H9 (cell line): ENCODE measurements around the gene ANKS1B. TPM values are rescaled to one million over a fixed set of nuclear protein-coding genes. Genes with fewer than 3 reads are reported as not detected.

Source experiments
- DNase-seq: peaks from one replicate; pipeline ENCODE4 v3.0.0-alpha.2; 2017
- H2AFZ ChIP-seq: one replicate; pipeline ENCODE4 v1.6.1; 2013; ENCODE audit warnings: mild to moderate bottlenecking, low read length, control low read depth, moderate library complexity
- H2AK5ac ChIP-seq: 2 replicates; pipeline ENCODE4 v1.6.1; 2013; ENCODE audit warnings: low read length, control low read depth, mixed read lengths; ENCODE audit not compliant: insufficient read length
- H2BK120ac ChIP-seq: one replicate; pipeline ENCODE4 v1.6.1; 2013; ENCODE audit warnings: low read depth, mild to moderate bottlenecking, low read length, control low read depth, inconsistent platforms; ENCODE audit not compliant: poor library complexity, severe bottlenecking
- H2BK12ac ChIP-seq: 2 replicates; pipeline ENCODE4 v1.6.1; 2013; ENCODE audit warnings: low read length, control low read depth, mixed read lengths, low read depth; ENCODE audit not compliant: insufficient read length
- H2BK15ac ChIP-seq: 2 replicates; pipeline ENCODE4 v1.6.1; 2013; ENCODE audit warnings: low read depth, low read length, control low read depth
- H2BK20ac ChIP-seq: one replicate; pipeline ENCODE4 v1.6.1; 2013; ENCODE audit warnings: low read depth, mild to moderate bottlenecking, low read length, control low read depth, inconsistent platforms; ENCODE audit not compliant: poor library complexity, severe bottlenecking
- H2BK5ac ChIP-seq: 2 replicates; pipeline ENCODE4 v1.6.1; 2013; ENCODE audit warnings: low read length, control low read depth, mixed read lengths; ENCODE audit not compliant: insufficient read length
- H3K14ac ChIP-seq: 2 replicates; pipeline ENCODE4 v1.6.1; 2013; ENCODE audit warnings: low read length, control low read depth; ENCODE audit not compliant: insufficient read depth
- H3K18ac ChIP-seq: 2 replicates; pipeline ENCODE4 v1.6.1; 2013; ENCODE audit warnings: low read depth, mild to moderate bottlenecking, mixed read lengths, low read length, control low read depth; ENCODE audit not compliant: insufficient read length
- H3K23ac ChIP-seq: 2 replicates; pipeline ENCODE4 v1.6.1; 2013; ENCODE audit warnings: low read length, control low read depth, mixed read lengths, low read depth; ENCODE audit not compliant: insufficient read length
- H3K23me2 ChIP-seq: 2 replicates; pipeline ENCODE4 v1.6.1; 2013; ENCODE audit warnings: low read depth, mild to moderate bottlenecking, mixed read lengths, low read length, control low read depth; ENCODE audit not compliant: insufficient read length, poor library complexity, severe bottlenecking
- H3K27ac ChIP-seq: 2 replicates; pipeline ENCODE4 v1.5.1; 2013; ENCODE audit warnings: low read length, control low read depth, mixed read lengths, low read depth; ENCODE audit not compliant: insufficient read length
- H3K27me3 ChIP-seq: 2 replicates; pipeline ENCODE4 v1.6.1; 2013; ENCODE audit warnings: low read length, control low read depth, inconsistent platforms; ENCODE audit not compliant: insufficient read depth
- H3K4ac ChIP-seq: 2 replicates; pipeline ENCODE4 v1.6.1; 2013; ENCODE audit warnings: low read depth, mild to moderate bottlenecking, control low read depth, inconsistent platforms, low read length, moderate library complexity
- H3K4me1 ChIP-seq: 2 replicates; pipeline ENCODE4 v1.6.1; 2013; ENCODE audit warnings: low read length, control low read depth, inconsistent platforms; ENCODE audit not compliant: insufficient read depth
- H3K4me2 ChIP-seq: 2 replicates; pipeline ENCODE4 v1.6.1; 2013; ENCODE audit warnings: low read length, control low read depth, mixed read lengths; ENCODE audit not compliant: insufficient read length, insufficient read depth
- H3K56ac ChIP-seq: 2 replicates; pipeline ENCODE4 v1.6.1; 2013; ENCODE audit warnings: low read depth, mild to moderate bottlenecking, mixed read lengths, low read length, control low read depth; ENCODE audit not compliant: insufficient read length
- H3K79me1 ChIP-seq: 2 replicates; pipeline ENCODE4 v1.6.1; 2013; ENCODE audit warnings: low read depth, mild to moderate bottlenecking, moderate library complexity, low read length, control low read depth, inconsistent platforms; ENCODE audit not compliant: insufficient read depth, poor library complexity, severe bottlenecking
- H3K79me2 ChIP-seq: 2 replicates; pipeline ENCODE4 v1.6.1; 2013; ENCODE audit warnings: low read length, control low read depth, inconsistent platforms; ENCODE audit not compliant: insufficient read depth
- H3K9ac ChIP-seq: 2 replicates; pipeline ENCODE4 v1.6.1; 2013; ENCODE audit warnings: low read length, control low read depth, mixed read lengths; ENCODE audit not compliant: insufficient read length; ENCODE audit errors: extremely low read depth
- H3K9me3 ChIP-seq: one replicate; pipeline ENCODE4 v1.6.1; 2013; ENCODE audit warnings: low read depth, low read length, inconsistent platforms; ENCODE audit not compliant: control insufficient read depth
- H3T11ph ChIP-seq: one replicate; pipeline ENCODE4 v1.6.1; 2013; ENCODE audit warnings: mild to moderate bottlenecking, low read length, control low read depth, inconsistent platforms
- H4K20me1 ChIP-seq: one replicate; pipeline ENCODE4 v1.6.1; 2013; ENCODE audit not compliant: control insufficient read depth, insufficient read length, insufficient read depth
- H4K5ac ChIP-seq: 2 replicates; pipeline ENCODE4 v1.6.1; 2013; ENCODE audit warnings: low read depth, mild to moderate bottlenecking, mixed read lengths, low read length, control low read depth; ENCODE audit not compliant: insufficient read length
- H4K8ac ChIP-seq: replicated peaks from 2 replicates; pipeline ENCODE4 v1.6.1; 2013; ENCODE audit warnings: low read length, control low read depth, mixed read lengths, low read depth; ENCODE audit not compliant: insufficient read length
- H4K91ac ChIP-seq: 2 replicates; pipeline ENCODE4 v1.6.1; 2013; ENCODE audit warnings: low read depth, mild to moderate bottlenecking, moderate library complexity, mixed read lengths, low read length, control low read depth; ENCODE audit not compliant: insufficient read length
- H3K27ac Mint-ChIP-seq, 3 experiments: 2 replicates in 2 of 3; 3 replicates in 1 of 3; pipeline ENCODE4 v1.8.0; 2020 to 2021; ENCODE audit warnings: mixed read lengths in 3 of 3, mild to moderate bottlenecking in 1 of 3, moderate library complexity in 1 of 3
- H3K27me3 Mint-ChIP-seq: 2 replicates; pipeline ENCODE4 v1.8.0; 2021; ENCODE audit warnings: low read depth, mild to moderate bottlenecking, moderate library complexity, mixed read lengths
- H3K36me3 Mint-ChIP-seq, 3 experiments: 2 replicates in 2 of 3; 3 replicates in 1 of 3; pipeline ENCODE4 v1.8.0; 2020 to 2021; ENCODE audit warnings: low read depth in 3 of 3, mixed read lengths in 3 of 3; ENCODE audit not compliant: insufficient read depth in 1 of 3
- H3K4me1 Mint-ChIP-seq, 2 experiments: 2 replicates each; pipeline ENCODE4 v1.8.0; 2020; ENCODE audit warnings: mixed read lengths in 2 of 2
- H3K4me3 Mint-ChIP-seq, 2 experiments: 2 replicates in 1 of 2; 3 replicates in 1 of 2; pipeline ENCODE4 v1.8.0; 2020 to 2021; ENCODE audit warnings: mild to moderate bottlenecking in 2 of 2, mixed read lengths in 2 of 2, moderate library complexity in 1 of 2
- H3K9me3 Mint-ChIP-seq, 2 experiments: 2 replicates in 1 of 2; 3 replicates in 1 of 2; pipeline ENCODE4 v1.8.0; 2020; ENCODE audit warnings: mild to moderate bottlenecking in 2 of 2, mixed read lengths in 2 of 2, moderate library complexity in 1 of 2
- WGBS: extraction: QIAGEN DNeasy Blood & Tissue Kit; methylation state at CpG from one replicate; pipeline ENCODE4 v1.1.7; 2013; ENCODE audit warnings: missing lambda C conversion rate, low lambda C conversion rate, mixed read lengths; ENCODE audit not compliant: insufficient read length; ENCODE audit errors: extremely low coverage; 5-methylcytosine and 5-hydroxymethylcytosine counted together
- total RNA-seq: library from RNA; stranded (reverse); gene quantifications from 2 replicates; pipeline ENCODE4 v1.2.1, GENCODE V29; 2021
- TF ChIP-seq, protein P1 (sequence below): fragments of 200-600 bp; sonication (generic); conservative IDR thresholded peaks from 3 replicates; pipeline ENCODE4 v1.8.0; 2021; ENCODE audit warnings: antibody characterized with exemption, mild to moderate bottlenecking

ANKS1B gene
- total RNA-seq, 1 experiment from 2014 or later, result 4.1 TPM

- no peak overlapping the region for H2BK120ac ChIP-seq
- H2BK20ac ChIP-seq, result no peak overlapping the region
- no peak overlapping the region for H3K18ac ChIP-seq
- H3K79me2 ChIP-seq, result no peaks in the 10 kb centered on the region
- no peak overlapping the region for H2BK5ac ChIP-seq
- WGBS, result no CpG with 5 or more reads among the region's 4 CpGs
- Mint-ChIP-seq H3K27me3 (no peaks in the 10 kb centered on the region), H3K9me3 (no peaks in the 10 kb centered on the region; a peak in 1 of 5 replicates), H3K36me3 (no peaks in the 10 kb centered on the region), H3K27ac (no peak overlapping the region), H3K4me1 (peaks cover 24 to 27% of the 10 kb centered on the region in 2 experiments), H3K4me3 (no peak overlapping the region)
- no peak overlapping the region for H4K91ac ChIP-seq
- H3K4ac ChIP-seq, result no peak overlapping the region
- no peak overlapping the region for H3K14ac ChIP-seq
- TF ChIP-seq, protein P1, sequence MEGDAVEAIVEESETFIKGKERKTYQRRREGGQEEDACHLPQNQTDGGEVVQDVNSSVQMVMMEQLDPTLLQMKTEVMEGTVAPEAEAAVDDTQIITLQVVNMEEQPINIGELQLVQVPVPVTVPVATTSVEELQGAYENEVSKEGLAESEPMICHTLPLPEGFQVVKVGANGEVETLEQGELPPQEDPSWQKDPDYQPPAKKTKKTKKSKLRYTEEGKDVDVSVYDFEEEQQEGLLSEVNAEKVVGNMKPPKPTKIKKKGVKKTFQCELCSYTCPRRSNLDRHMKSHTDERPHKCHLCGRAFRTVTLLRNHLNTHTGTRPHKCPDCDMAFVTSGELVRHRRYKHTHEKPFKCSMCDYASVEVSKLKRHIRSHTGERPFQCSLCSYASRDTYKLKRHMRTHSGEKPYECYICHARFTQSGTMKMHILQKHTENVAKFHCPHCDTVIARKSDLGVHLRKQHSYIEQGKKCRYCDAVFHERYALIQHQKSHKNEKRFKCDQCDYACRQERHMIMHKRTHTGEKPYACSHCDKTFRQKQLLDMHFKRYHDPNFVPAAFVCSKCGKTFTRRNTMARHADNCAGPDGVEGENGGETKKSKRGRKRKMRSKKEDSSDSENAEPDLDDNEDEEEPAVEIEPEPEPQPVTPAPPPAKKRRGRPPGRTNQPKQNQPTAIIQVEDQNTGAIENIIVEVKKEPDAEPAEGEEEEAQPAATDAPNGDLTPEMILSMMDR, result no peak
- no peak overlapping the region for H4K8ac ChIP-seq
- no peaks in the 10 kb centered on the region for H3K27me3 ChIP-seq
- no peak for DNase-seq
- no peaks in the 10 kb centered on the region for H3K79me1 ChIP-seq
- no peak overlapping the region for H4K5ac ChIP-seq
- H4K20me1 ChIP-seq, result no peaks in the 10 kb centered on the region
- H3K4me2 ChIP-seq, result no peak overlapping the region
- H3K4me1 ChIP-seq, result peaks cover 3% of the 10 kb centered on the region; the same call in 1 of the 2 replicates
- H3K23ac ChIP-seq, result no peak overlapping the region
- H2BK15ac ChIP-seq, result no peak overlapping the region
- no peak overlapping the region for H3T11ph ChIP-seq
- no peak overlapping the region for H2AFZ ChIP-seq
- H3K9me3 ChIP-seq, result no peaks in the 10 kb centered on the region
- no peak overlapping the region for H3K9ac ChIP-seq
- no peak overlapping the region for H2BK12ac ChIP-seq
- no peak overlapping the region for H3K56ac ChIP-seq
- no peaks in the 10 kb centered on the region for H3K23me2 ChIP-seq
- no peak overlapping the region for H2AK5ac ChIP-seq
- H3K27ac ChIP-seq, result no peak overlapping the region
Measured at GRCh38 chr12:98816720-98817119, 1168.0 kb downstream of the ANKS1B start.
